H1 (cell line): ENCODE results near the gene PGRMC1. TPM values are rescaled to one million over a fixed set of nuclear protein-coding genes. Genes with fewer than 3 reads are reported as not detected.

Experiments used
- CTCF ChIA-PET: fragments of 300-600 bp; sonication (Branson Sonifier 250); formaldehyde crosslinking; loops from one replicate; lab custom pipeline; 2021; ENCODE audit not compliant: partially characterized antibody; lab: Charles Lee
- POLR2A ChIA-PET: fragments of 300-600 bp; sonication (Branson Sonifier 250); formaldehyde crosslinking; loops from one replicate; lab custom pipeline; 2021; ENCODE audit warnings: inconsistent platforms; ENCODE audit not compliant: partially characterized antibody; lab: Charles Lee
- DNase-seq, 2 experiments: peaks; one replicate each; pipeline versions ENCODE4 v3.0.0 to v3.0.0-alpha.2; 2010 to 2022; ENCODE audit warnings: low spot score in 2 of 2, low read depth in 1 of 2, mixed read lengths in 1 of 2
- FAIRE-seq: peaks from 2 replicates; lab custom pipeline; 2011; peaks lifted over from hg19 to GRCh38; lab: Jason Lieb, UNC
- H2AFZ ChIP-seq: 2 replicates; pipeline ENCODE4 v1.8.1; 2012; ENCODE audit warnings: low read length, inconsistent platforms
- H2AK5ac ChIP-seq: 2 replicates; pipeline ENCODE4 v1.6.1; 2013; ENCODE audit warnings: low read depth, low read length
- H2BK120ac ChIP-seq: replicated peaks from 2 replicates; pipeline ENCODE3; 2013; ENCODE audit warnings: low read depth, low read length, inconsistent platforms
- H2BK12ac ChIP-seq: 2 replicates; pipeline ENCODE4 v1.6.1; 2013; ENCODE audit warnings: low read depth, low read length
- H2BK15ac ChIP-seq: 2 replicates; pipeline ENCODE4 v1.6.1; 2013; ENCODE audit warnings: low read length
- H2BK20ac ChIP-seq: 2 replicates; pipeline ENCODE4 v1.6.1; 2013; ENCODE audit warnings: low read length
- H2BK5ac ChIP-seq: 2 replicates; pipeline ENCODE4 v1.6.1; 2013; ENCODE audit warnings: low read depth, low read length
- H3K14ac ChIP-seq: 2 replicates; pipeline ENCODE4 v1.6.1; 2013; ENCODE audit warnings: inconsistent platforms; ENCODE audit not compliant: insufficient read length
- H3K18ac ChIP-seq: 2 replicates; pipeline ENCODE4 v1.6.1; 2013; ENCODE audit warnings: low read length; ENCODE audit errors: extremely low read depth
- H3K23ac ChIP-seq: 2 replicates; pipeline ENCODE4 v1.6.1; 2013; ENCODE audit warnings: inconsistent platforms; ENCODE audit not compliant: insufficient read length
- H3K23me2 ChIP-seq: 2 replicates; pipeline ENCODE4 v1.6.1; 2013; ENCODE audit warnings: low read depth, low read length
- H3K27ac ChIP-seq: 2 replicates; pipeline ENCODE4 v1.6.1; 2011; ENCODE audit warnings: low read depth, low read length, inconsistent platforms
- H3K27me3 ChIP-seq, 4 experiments: replicated peaks in 1 of 4; 1 replicate in 1 of 4; 2 replicates in 3 of 4; pipeline versions ENCODE4 v1.6.1 to v1.8.1; 2011 to 2013; ENCODE audit warnings: low read length in 3 of 4, mild to moderate bottlenecking in 3 of 4, inconsistent platforms in 2 of 4, mixed read lengths in 2 of 4, moderate library complexity in 1 of 4; ENCODE audit not compliant: control insufficient read depth in 3 of 4, insufficient read depth in 3 of 4; ENCODE audit errors: extremely low read depth in 1 of 4
- H3K36me3 ChIP-seq, 4 experiments: 2 replicates each; pipeline versions ENCODE4 v1.6.1 to v1.8.1; 2011 to 2013; ENCODE audit warnings: mild to moderate bottlenecking in 4 of 4, low read length in 3 of 4, moderate library complexity in 2 of 4, control low read depth in 1 of 4, inconsistent platforms in 1 of 4; ENCODE audit not compliant: insufficient read depth in 4 of 4, control insufficient read depth in 2 of 4
- H3K4ac ChIP-seq: replicated peaks from 2 replicates; pipeline ENCODE3; 2013; ENCODE audit warnings: low read length, low read depth, mixed read lengths, inconsistent platforms; ENCODE audit not compliant: insufficient read length
- H3K4me1 ChIP-seq, 4 experiments: replicated peaks in 1 of 4; 1 replicate in 1 of 4; 2 replicates in 3 of 4; pipeline versions ENCODE4 v1.6.1 to v1.8.1; 2011 to 2013; ENCODE audit warnings: low read length in 3 of 4, inconsistent platforms in 2 of 4, mixed read lengths in 1 of 4; ENCODE audit not compliant: insufficient read depth in 4 of 4, control insufficient read depth in 3 of 4
- H3K4me2 ChIP-seq, 2 experiments: 2 replicates each; pipeline versions ENCODE4 v1.6.1 to v1.8.1; 2011 to 2013; ENCODE audit warnings: low read depth in 2 of 2, low read length in 2 of 2, control low read depth in 1 of 2, inconsistent platforms in 1 of 2, mild to moderate bottlenecking in 1 of 2; ENCODE audit not compliant: insufficient read depth in 1 of 2
- H3K4me3 ChIP-seq, 4 experiments: fragments of 200-600, 300-600 bp in 1 of 4; sonication (generic), shearing (Covaris generic), sonication (Bioruptor Twin) in 1 of 4; 2 replicates each; pipeline versions ENCODE4 v1.5.1 to v1.8.1; 2011 to 2016; ENCODE audit warnings: low read length in 4 of 4, low read depth in 3 of 4, control low read depth in 2 of 4, inconsistent platforms in 2 of 4, mild to moderate bottlenecking in 2 of 4, mixed read lengths in 1 of 4, moderate library complexity in 1 of 4; ENCODE audit not compliant: insufficient read depth in 2 of 4; ENCODE audit errors: extremely low read depth in 1 of 4
- H3K56ac ChIP-seq: replicated peaks from 2 replicates; pipeline ENCODE3; 2013; ENCODE audit warnings: low read depth, mild to moderate bottlenecking, mixed read lengths, low read length, inconsistent platforms; ENCODE audit not compliant: insufficient read length
- H3K79me1 ChIP-seq: 2 replicates; pipeline ENCODE4 v1.6.1; 2013; ENCODE audit warnings: low read depth, low read length, control low read depth
- H3K79me2 ChIP-seq, 2 experiments: 2 replicates each; pipeline versions ENCODE4 v1.6.1 to v1.8.1; 2012 to 2013; ENCODE audit warnings: low read length in 2 of 2, mild to moderate bottlenecking in 2 of 2, inconsistent platforms in 1 of 2; ENCODE audit not compliant: insufficient read depth in 2 of 2, control insufficient read depth in 1 of 2
- H3K9ac ChIP-seq, 4 experiments: replicated peaks in 1 of 4; 1 replicate in 1 of 4; 2 replicates in 3 of 4; pipeline versions ENCODE4 v1.6.1 to v1.8.1; 2011 to 2013; ENCODE audit warnings: low read depth in 3 of 4, low read length in 3 of 4, control low read depth in 2 of 4, mild to moderate bottlenecking in 2 of 4, moderate library complexity in 2 of 4, inconsistent platforms in 1 of 4; ENCODE audit errors: extremely low read depth in 1 of 4
- H3K9me3 ChIP-seq, 2 experiments: 2 replicates each; pipeline versions ENCODE4 v1.6.1 to v1.8.1; 2012 to 2013; ENCODE audit warnings: mild to moderate bottlenecking in 2 of 2, moderate library complexity in 2 of 2, control low read depth in 1 of 2, inconsistent platforms in 1 of 2, low read depth in 1 of 2, low read length in 1 of 2, mixed read lengths in 1 of 2; ENCODE audit not compliant: insufficient read depth in 2 of 2
- H4K20me1 ChIP-seq, 2 experiments: replicated peaks in 1 of 2; 2 replicates each; pipeline versions ENCODE3 to v1.8.1; 2011 to 2013; ENCODE audit warnings: inconsistent platforms in 2 of 2, low read length in 2 of 2, mild to moderate bottlenecking in 1 of 2; ENCODE audit not compliant: insufficient read depth in 2 of 2, control insufficient read depth in 1 of 2
- H4K5ac ChIP-seq: 2 replicates; pipeline ENCODE4 v1.6.1; 2013; ENCODE audit warnings: low read length, low read depth, mixed read lengths, inconsistent platforms; ENCODE audit not compliant: insufficient read length
- H4K8ac ChIP-seq: 2 replicates; pipeline ENCODE4 v1.8.0; 2013; ENCODE audit warnings: mild to moderate bottlenecking, moderate library complexity, low read length, inconsistent platforms; ENCODE audit not compliant: insufficient read depth; ENCODE audit errors: extremely low read depth
- H4K91ac ChIP-seq: replicated peaks from 2 replicates; pipeline ENCODE3; 2013; ENCODE audit warnings: low read length, mixed read lengths, inconsistent platforms; ENCODE audit not compliant: insufficient read length
- GABPA ChIP-seq: IDR thresholded peaks from 2 replicates; pipeline ENCODE4 v1.6.1; 2011; ENCODE audit warnings: mild to moderate bottlenecking, low read length, moderate library complexity, borderline replicate concordance; ENCODE audit not compliant: insufficient read depth
- RAD21 ChIP-seq, 2 experiments: IDR thresholded peaks in 1 of 2; conservative IDR thresholded peaks in 1 of 2; 2 replicates each; pipeline ENCODE4 v1.6.1; 2011; ENCODE audit warnings: low read depth in 2 of 2, low read length in 2 of 2, improper control_type of control experiment in 1 of 2, inconsistent platforms in 1 of 2, mild to moderate bottlenecking in 1 of 2, moderate library complexity in 1 of 2
- WGBS, 2 experiments: shearing (Covaris generic) in 1 of 2; methylation state at CpG; one replicate each; pipeline versions ENCODE4 v1.1.6 to v1.1.7; 2013 to 2015; ENCODE audit warnings: low lambda C conversion rate in 2 of 2, mixed read lengths in 2 of 2, inconsistent platforms in 1 of 2, low coverage in 1 of 2, missing lambda C conversion rate in 1 of 2; ENCODE audit not compliant: insufficient replicate concordance in 2 of 2, insufficient coverage in 1 of 2, insufficient read length in 1 of 2; ENCODE audit errors: extremely low coverage in 1 of 2, missing lambda C conversion rate in 1 of 2; 5-methylcytosine and 5-hydroxymethylcytosine counted together
- polyA plus RNA-seq, 7 experiments: library from polyadenylated mRNA; depleted of rRNA in 3 of 7; stranded (reverse) in 5 of 7; unstranded in 2 of 7; fragments of >200 nt in 5 of 7; fragments of 200-250 nt in 2 of 7; gene quantifications; 1 replicate in 5 of 7; 2 replicates in 1 of 7; 4 replicates in 1 of 7; pipeline versions ENCODE4 v1.2.1 to v1.2.3, GENCODE V29; 2011 to 2013; ENCODE audit warnings: missing spikeins in 2 of 7, mixed read lengths in 2 of 7
- total RNA-seq: library from RNA; stranded (reverse); fragmentation: NEBNext Ultra II Directional; extraction: Animal tissue kit (Norgen Biotek cat#: 25700); gene quantifications from 2 replicates; pipeline ENCODE4 v1.2.1, GENCODE V29; 2021
- TF ChIP-seq, protein P1 (sequence below), 3 experiments: IDR thresholded peaks; 1 replicate in 2 of 3; 2 replicates in 1 of 3; pipeline versions ENCODE4 v1.5.1 to v1.6.1; 2011; ENCODE audit warnings: low read length in 3 of 3, mild to moderate bottlenecking in 3 of 3, inconsistent platforms in 2 of 3, low read depth in 1 of 3, moderate library complexity in 1 of 3; ENCODE audit not compliant: insufficient read depth in 1 of 3; ENCODE audit errors: control extremely low read depth in 1 of 3

The PGRMC1 gene
- total and polyA plus RNA-seq, 2 of the 8 experiments (the other 6 are each of a cell fraction or from before 2014, with no cell fraction given) = 127 to 248 TPM

DNA sequence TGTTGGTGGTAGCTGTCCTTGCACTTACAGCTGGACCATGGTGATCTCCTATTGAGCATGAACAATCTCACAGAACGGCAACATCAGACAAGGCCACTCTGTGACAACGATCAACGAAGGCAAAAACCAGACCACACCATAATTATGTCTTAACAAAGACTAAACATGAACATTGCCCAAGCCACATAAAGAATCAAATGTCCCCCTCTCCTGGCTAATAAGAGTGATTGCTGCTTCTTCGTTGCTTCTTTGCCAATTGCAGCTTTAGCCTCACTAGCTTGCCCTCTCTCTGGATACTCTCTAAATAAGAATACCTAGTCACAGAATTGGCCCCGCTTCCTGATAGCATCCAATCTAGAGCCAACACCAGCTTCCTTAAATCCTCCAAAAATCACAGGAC is 41.5 kb upstream of the PGRMC1 start:
- H3K36me3 ChIP-seq = no peaks in the 10 kb centered on the region
- no peak overlapping the region for H3K4me2 ChIP-seq
- H3K56ac ChIP-seq = no peak overlapping the region
- ChIA-PET POLR2A (no interaction called here), CTCF (interaction anchor here (0.6 to 3.9 kb wide), 15 partner anchors 11 to 424 kb away, joined by 3 to 38 read pairs (median 3); no protein-coding TSS in a partner anchor)
- no peaks in the 10 kb centered on the region for H3K79me1 ChIP-seq
- no peak overlapping the region for H3K4me3 ChIP-seq
- no peak overlapping the region for H2AK5ac ChIP-seq
- no peak overlapping the region for H4K91ac ChIP-seq
- H2BK15ac ChIP-seq = no peak overlapping the region
- no peak for TF ChIP-seq GABPA
- peak; percentile 52 to 61 for TF ChIP-seq RAD21 (IDR thresholded peaks at IDR 0.05 in 1 of 2, conservative IDR thresholded peaks at IDR 0.05 in 1 of 2; ENCODE audit: low read depth in 2 of 2, low read length in 2 of 2)
- TF ChIP-seq, protein P1, sequence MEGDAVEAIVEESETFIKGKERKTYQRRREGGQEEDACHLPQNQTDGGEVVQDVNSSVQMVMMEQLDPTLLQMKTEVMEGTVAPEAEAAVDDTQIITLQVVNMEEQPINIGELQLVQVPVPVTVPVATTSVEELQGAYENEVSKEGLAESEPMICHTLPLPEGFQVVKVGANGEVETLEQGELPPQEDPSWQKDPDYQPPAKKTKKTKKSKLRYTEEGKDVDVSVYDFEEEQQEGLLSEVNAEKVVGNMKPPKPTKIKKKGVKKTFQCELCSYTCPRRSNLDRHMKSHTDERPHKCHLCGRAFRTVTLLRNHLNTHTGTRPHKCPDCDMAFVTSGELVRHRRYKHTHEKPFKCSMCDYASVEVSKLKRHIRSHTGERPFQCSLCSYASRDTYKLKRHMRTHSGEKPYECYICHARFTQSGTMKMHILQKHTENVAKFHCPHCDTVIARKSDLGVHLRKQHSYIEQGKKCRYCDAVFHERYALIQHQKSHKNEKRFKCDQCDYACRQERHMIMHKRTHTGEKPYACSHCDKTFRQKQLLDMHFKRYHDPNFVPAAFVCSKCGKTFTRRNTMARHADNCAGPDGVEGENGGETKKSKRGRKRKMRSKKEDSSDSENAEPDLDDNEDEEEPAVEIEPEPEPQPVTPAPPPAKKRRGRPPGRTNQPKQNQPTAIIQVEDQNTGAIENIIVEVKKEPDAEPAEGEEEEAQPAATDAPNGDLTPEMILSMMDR (IDR thresholded peaks at IDR 0.05; ENCODE audit: control extremely low read depth in 1 of 3, insufficient read depth in 1 of 3, low read depth in 1 of 3, low read length in 3 of 3) = peak in 2 of 3 experiments; percentile 34 to 47; a peak in 2 of 4 replicates
- H3K9me3 ChIP-seq = no peaks in the 10 kb centered on the region
- no peak overlapping the region for H2BK12ac ChIP-seq
- H4K20me1 ChIP-seq = no peaks in the 10 kb centered on the region
- H3K4me1 ChIP-seq = no peaks in the 10 kb centered on the region
- H3K14ac ChIP-seq = no peak overlapping the region
- no peak overlapping the region for H4K8ac ChIP-seq
- no peaks in the 10 kb centered on the region for H3K23me2 ChIP-seq
- no peak overlapping the region for H3K9ac ChIP-seq
- no peak overlapping the region for H2AFZ ChIP-seq
- 88% methylated on average over 5 of the region's 5 CpGs; no CpG with 5 or more reads in 1 of the 2 experiments for WGBS, 2 experiments
- no peak overlapping the region for H3K18ac ChIP-seq
- H3K79me2 ChIP-seq = no peaks in the 10 kb centered on the region
- H2BK20ac ChIP-seq = no peak overlapping the region
- peak; percentile 55 for FAIRE-seq
- DNase-seq = no peak
- no peak overlapping the region for H3K23ac ChIP-seq
- no peak overlapping the region for H2BK120ac ChIP-seq
- H4K5ac ChIP-seq = no peak overlapping the region
- H3K27me3 ChIP-seq = no peaks in the 10 kb centered on the region
- no peak overlapping the region for H3K27ac ChIP-seq
- no peak overlapping the region for H2BK5ac ChIP-seq
- no peak overlapping the region for H3K4ac ChIP-seq
